Activated B cell treated with CpG ODN at 0.5 μM for 24 hours (primary cell): ENCODE results near the gene STK17A. TPM values are rescaled to one million over a fixed set of nuclear protein-coding genes. Genes with fewer than 3 reads are reported as not detected.

ENCODE experiments used
- ATAC-seq: fragments of 200-7000 bp; cut with Tn5 transposase; one replicate; pipeline ENCODE4 v1.10.0; 2021; ENCODE audit warnings: low read depth, mild to moderate bottlenecking, moderate library complexity
- CTCF ChIA-PET: fragments of 350-600 bp; sonication (Branson Sonifier 250); formaldehyde crosslinking; loops from one replicate; lab custom pipeline; 2021; ENCODE audit warnings: antibody characterized with exemption; lab: Charles Lee
- POLR2A ChIA-PET: fragments of 350-600 bp; sonication (Branson Sonifier 250); formaldehyde crosslinking; loops from one replicate; lab custom pipeline; 2021; ENCODE audit warnings: antibody characterized with exemption; lab: Charles Lee
- DNase-seq: peaks from one replicate; pipeline ENCODE4 v3.0.0; 2022
- H3K27ac Mint-ChIP-seq: one replicate; pipeline ENCODE4 v1.8.0; 2020; ENCODE audit warnings: mixed read lengths
- H3K27me3 Mint-ChIP-seq: one replicate; pipeline ENCODE4 v1.8.0; 2021; ENCODE audit warnings: mixed read lengths
- H3K36me3 Mint-ChIP-seq: one replicate; pipeline ENCODE4 v1.8.0; 2021; ENCODE audit warnings: low read depth, mixed read lengths
- H3K4me1 Mint-ChIP-seq: one replicate; pipeline ENCODE4 v1.8.0; 2021; ENCODE audit warnings: mixed read lengths
- H3K4me3 Mint-ChIP-seq: one replicate; pipeline ENCODE4 v1.8.0; 2020; ENCODE audit warnings: mild to moderate bottlenecking, mixed read lengths
- H3K9me3 Mint-ChIP-seq: one replicate; pipeline ENCODE4 v1.8.0; 2020; ENCODE audit warnings: mixed read lengths
- CTCF ChIP-seq: fragments of 200-600 bp; IDR thresholded peaks from one replicate; pipeline ENCODE4 v1.8.0; 2022; ENCODE audit warnings: antibody characterized with exemption, mild to moderate bottlenecking
- intact Hi-C: fragments of 100-400 bp; cut with micrococcal nuclease; formaldehyde crosslinking; loops from one replicate; pipeline ENCODE4 v1.15.1; 2024
- total RNA-seq: library from RNA; stranded (reverse); gene quantifications from 2 replicates; pipeline ENCODE4 v1.2.3, GENCODE V29; 2022

Gene STK17A
- total RNA-seq, 1 donor from 2014 or later = 68.6 TPM

DNA sequence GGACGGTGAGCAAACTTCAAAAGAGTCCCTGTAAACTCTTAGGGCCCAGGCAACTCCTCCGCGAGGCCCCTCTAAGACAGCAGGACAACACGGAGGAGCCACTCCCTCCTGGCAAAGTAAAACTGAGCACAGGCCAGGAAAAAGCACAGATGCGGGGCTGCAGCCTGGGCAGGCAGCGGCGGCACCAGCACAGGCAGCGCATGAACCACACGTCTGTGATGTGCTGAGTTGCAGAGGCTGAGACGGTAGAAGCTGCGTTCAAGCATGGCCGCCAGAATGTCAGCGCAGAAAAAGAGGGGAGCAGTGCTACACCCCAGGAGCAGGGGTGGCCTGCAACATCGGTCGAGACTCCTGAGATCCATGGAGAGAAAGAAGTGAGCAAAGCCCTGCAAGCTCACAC, 46.1 kb upstream of the STK17A start:
- no peak for TF ChIP-seq CTCF
- H3K27ac Mint-ChIP-seq = no peak overlapping the region
- CTCF ChIA-PET = no interaction called here
- H3K9me3 Mint-ChIP-seq = no peaks in the 10 kb centered on the region
- ATAC-seq = no peak
- no peaks in the 10 kb centered on the region for H3K36me3 Mint-ChIP-seq
- H3K27me3 Mint-ChIP-seq = peaks cover 12% of the 10 kb centered on the region
- DNase-seq = no peak
- intact Hi-C loops = no loop called here
- H3K4me1 Mint-ChIP-seq = no peaks in the 10 kb centered on the region
- POLR2A ChIA-PET = no interaction called here
- H3K4me3 Mint-ChIP-seq = no peak overlapping the region

GRCh38 chr7:43537765-43538403, 45.0 kb upstream of the STK17A start:
- H3K27ac Mint-ChIP-seq = no peak overlapping the region
- POLR2A ChIA-PET = no interaction called here
- TF ChIP-seq CTCF = no peak
- no peaks in the 10 kb centered on the region for H3K4me1 Mint-ChIP-seq
- H3K36me3 Mint-ChIP-seq = no peaks in the 10 kb centered on the region
- DNase-seq (no peak), ATAC-seq (no peak)
- H3K27me3 Mint-ChIP-seq = peaks cover 12% of the 10 kb centered on the region
- CTCF ChIA-PET = no interaction called here
- no peaks in the 10 kb centered on the region for H3K9me3 Mint-ChIP-seq
- H3K4me3 Mint-ChIP-seq = no peak overlapping the region
- intact Hi-C loops = no loop called here

GRCh38 chr7:43538404-43538771, 44.5 kb upstream of the STK17A start:
- H3K4me1 Mint-ChIP-seq = no peaks in the 10 kb centered on the region
- CTCF ChIA-PET = no interaction called here

DNA sequence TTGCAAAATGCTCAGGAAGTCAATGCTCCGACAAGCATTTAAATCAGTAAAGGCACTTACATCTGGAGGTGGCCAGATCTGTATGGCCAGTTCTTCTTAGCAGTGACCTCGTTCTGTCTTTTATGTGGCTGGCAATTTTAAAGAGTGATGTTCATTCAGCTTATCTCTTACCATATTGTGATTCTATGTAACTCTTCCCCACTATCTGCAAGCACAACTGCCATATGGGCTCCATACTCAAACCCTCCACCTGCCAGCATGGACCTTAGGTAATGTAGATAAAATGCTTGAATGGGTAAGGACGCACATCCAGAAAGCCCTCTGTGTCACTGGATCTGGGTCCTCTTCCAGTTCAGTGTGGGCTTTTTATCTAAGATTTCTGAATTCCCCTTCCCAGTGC, 42.4 kb upstream of the STK17A start:
- peaks cover 15% of the 10 kb centered on the region for H3K27me3 Mint-ChIP-seq
- DNase-seq (no peak), ATAC-seq (no peak)
- no peak overlapping the region for H3K27ac Mint-ChIP-seq
- intact Hi-C loops = no loop called here
- H3K4me1 Mint-ChIP-seq = no peaks in the 10 kb centered on the region
- ChIA-PET CTCF (no interaction called here), POLR2A (no interaction called here)
- H3K9me3 Mint-ChIP-seq = no peaks in the 10 kb centered on the region
- H3K36me3 Mint-ChIP-seq = no peaks in the 10 kb centered on the region
- H3K4me3 Mint-ChIP-seq = no peak overlapping the region
- TF ChIP-seq CTCF = no peak

More at GRCh38 chr7:43538404-43538771, 44.5 kb upstream of the STK17A start:
- H3K4me3 Mint-ChIP-seq = no peak overlapping the region
- H3K9me3 Mint-ChIP-seq = no peaks in the 10 kb centered on the region
- H3K27ac Mint-ChIP-seq = no peak overlapping the region
- no peaks in the 10 kb centered on the region for H3K36me3 Mint-ChIP-seq
- no peak for TF ChIP-seq CTCF
- POLR2A ChIA-PET = no interaction called here
- DNase-seq (no peak), ATAC-seq (no peak)
- intact Hi-C loops = no loop called here
- H3K27me3 Mint-ChIP-seq = peaks cover 14% of the 10 kb centered on the region

DNA sequence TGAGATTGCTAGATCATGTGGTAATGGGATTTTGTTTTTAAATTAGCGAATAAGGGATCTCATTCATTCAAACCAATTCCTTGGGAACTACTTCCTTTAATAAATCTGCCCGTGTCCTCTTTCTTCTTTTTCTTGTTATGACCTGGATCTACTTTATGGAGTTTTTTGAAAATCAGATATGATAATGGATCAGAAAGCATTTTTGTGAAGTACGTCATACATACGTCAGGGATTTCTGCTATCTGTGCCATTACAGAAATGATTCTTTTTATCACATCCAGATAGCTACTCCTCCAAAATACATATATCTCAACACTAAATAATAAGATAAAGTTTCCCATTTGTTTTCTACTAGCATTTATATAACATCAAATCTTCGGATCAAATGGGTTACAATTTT, 40.2 kb upstream of the STK17A start:
- CTCF ChIA-PET = no interaction called here
- H3K9me3 Mint-ChIP-seq = no peaks in the 10 kb centered on the region
- H3K4me1 Mint-ChIP-seq = no peaks in the 10 kb centered on the region
- H3K27ac Mint-ChIP-seq = no peak overlapping the region
- peaks cover 28% of the 10 kb centered on the region for H3K27me3 Mint-ChIP-seq
- no peaks in the 10 kb centered on the region for H3K36me3 Mint-ChIP-seq
- ATAC-seq (no peak), DNase-seq (no peak)
- intact Hi-C loops = no loop called here
- H3K4me3 Mint-ChIP-seq = no peak overlapping the region
- POLR2A ChIA-PET = no interaction called here
- no peak for TF ChIP-seq CTCF
